HCT116 (cell line): ENCODE measurements around the gene CDKL2. TPM values are rescaled to one million over a fixed set of nuclear protein-coding genes. Genes with fewer than 3 reads are reported as not detected.

ENCODE experiments used
- ATAC-seq: fragments of 200-7000 bp; cut with Tn5 transposase; 2 replicates; pipeline ENCODE4 v1.9.1; 2020; ENCODE audit warnings: mild to moderate bottlenecking, moderate library complexity
- BruUV-seq: library from RNA; stranded (reverse); fragments of 400-500 nt; replicated peaks from 2 replicates; lab custom pipeline; 2021; lab: Mats Ljungman, UMichigan
- CTCF ChIA-PET: fragments of 300-600 bp; sonication (Branson Sonifier 250); formaldehyde crosslinking; loops from one replicate; lab custom pipeline; 2021; ENCODE audit warnings: antibody characterized with exemption; lab: Charles Lee
- POLR2A ChIA-PET: fragments of 300-600, 350-600 bp; sonication (Branson Sonifier 250); formaldehyde crosslinking; loops from one replicate; lab custom pipeline; 2021; ENCODE audit warnings: antibody characterized with exemption; lab: Charles Lee
- RAD21 ChIA-PET, 2 experiments: fragments of 300-600 bp; sonication (Branson Sonifier 250); formaldehyde crosslinking; loops; one replicate each; lab custom pipeline; 2023; ENCODE audit warnings: low total read pairs in 2 of 2; ENCODE audit not compliant: uncharacterized antibody in 2 of 2, unreplicated experiment in 2 of 2, low non-redundant PET in 1 of 2; lab: Charles Lee
- DNase-seq: peaks from one replicate; pipeline ENCODE4 v3.0.0-alpha.2; 2010; ENCODE audit warnings: low read depth, low spot score
- H2AFZ ChIP-seq: fragments of 200-600 bp; shearing (Covaris generic), sonication (generic); 2 replicates; pipeline ENCODE4 v1.6.1; 2017; ENCODE audit warnings: low read depth, mixed run types, mixed read lengths, antibody characterized with exemption, low read length; ENCODE audit not compliant: poor library complexity, severe bottlenecking
- H3K27ac ChIP-seq: 2 replicates; pipeline ENCODE4 v1.5.1; 2012; ENCODE audit warnings: low read depth, low read length
- H3K27me3 ChIP-seq: fragments of 200-600 bp; sonication (generic); 2 replicates; pipeline ENCODE4 v1.6.1; 2016; ENCODE audit warnings: mixed run types, low read length, mixed read lengths; ENCODE audit not compliant: insufficient read depth
- H3K36me3 ChIP-seq, 2 experiments: fragments of 200-500 bp in 1 of 2; fragments of 200-600 bp in 1 of 2; sonication (Bioruptor generic) in 1 of 2; sonication (generic) in 1 of 2; 2 replicates each; pipeline versions ENCODE4 v1.5.1 to v1.6.1; 2014 to 2016; ENCODE audit warnings: low read length in 2 of 2, inconsistent platforms in 1 of 2, mixed read lengths in 1 of 2, mixed run types in 1 of 2; ENCODE audit not compliant: insufficient read depth in 2 of 2, control insufficient read depth in 1 of 2
- H3K4me1 ChIP-seq, 2 experiments: fragments of 200-600 bp in 1 of 2; sonication (generic) in 1 of 2; 2 replicates each; pipeline versions ENCODE4 v1.5.1 to v1.6.1; 2012 to 2017; ENCODE audit warnings: low read length in 2 of 2, inconsistent platforms in 1 of 2, mild to moderate bottlenecking in 1 of 2, mixed read lengths in 1 of 2, mixed run types in 1 of 2, moderate library complexity in 1 of 2; ENCODE audit not compliant: insufficient read depth in 2 of 2, control insufficient read depth in 1 of 2
- H3K4me2 ChIP-seq: fragments of 200-600 bp; sonication (generic); 2 replicates; pipeline ENCODE4 v1.6.1; 2017; ENCODE audit warnings: mixed run types, low read length, mixed read lengths
- H3K4me3 ChIP-seq, 2 experiments: fragments of 200-600 bp in 1 of 2; sonication (generic) in 1 of 2; replicated peaks in 1 of 2; 2 replicates each; pipeline ENCODE4 v1.5.1; 2011 to 2016; ENCODE audit warnings: low read length in 2 of 2, control low read depth in 1 of 2, low read depth in 1 of 2, mild to moderate bottlenecking in 1 of 2, mixed read lengths in 1 of 2, mixed run types in 1 of 2
- H3K79me2 ChIP-seq: fragments of 200-600 bp; sonication (generic); 2 replicates; pipeline ENCODE4 v1.6.1; 2017; ENCODE audit warnings: mild to moderate bottlenecking, mixed run types, low read length, moderate library complexity, mixed read lengths; ENCODE audit not compliant: insufficient read depth
- H3K9ac ChIP-seq: fragments of 200-600 bp; sonication (generic); 2 replicates; pipeline ENCODE4 v1.6.1; 2016; ENCODE audit warnings: low read length, mixed read lengths
- H3K9me2 ChIP-seq: fragments of 200-600 bp; sonication (generic), shearing (Covaris generic); 2 replicates; pipeline ENCODE4 v1.6.1; 2017; ENCODE audit warnings: mixed run types, mild to moderate bottlenecking, moderate library complexity; ENCODE audit not compliant: insufficient read depth
- H3K9me3 ChIP-seq, 2 experiments: fragments of 200-500 bp in 1 of 2; fragments of 200-600 bp in 1 of 2; sonication (Bioruptor generic) in 1 of 2; sonication (generic) in 1 of 2; 2 replicates each; pipeline ENCODE4 v1.6.1; 2014 to 2017; ENCODE audit warnings: low read length in 2 of 2, mixed read lengths in 2 of 2, inconsistent platforms in 1 of 2, low read depth in 1 of 2, mild to moderate bottlenecking in 1 of 2, mixed run types in 1 of 2, moderate library complexity in 1 of 2; ENCODE audit not compliant: control insufficient read depth in 1 of 2, insufficient read depth in 1 of 2
- H4K20me1 ChIP-seq: fragments of 200-600 bp; sonication (generic), shearing (Covaris generic); 2 replicates; pipeline ENCODE4 v1.6.1; 2017; ENCODE audit warnings: mixed run types, mild to moderate bottlenecking, moderate library complexity; ENCODE audit not compliant: insufficient read depth
- CTCF ChIP-seq, 3 experiments: fragments of 200-600 bp in 1 of 3; sonication (generic) in 1 of 3; IDR thresholded peaks in 2 of 3; conservative IDR thresholded peaks in 1 of 3; 2 replicates each; pipeline ENCODE4 v1.5.1; 2012 to 2017; ENCODE audit warnings: low read depth in 2 of 3, low read length in 2 of 3, antibody characterized with exemption in 1 of 3, borderline replicate concordance in 1 of 3, control low read depth in 1 of 3, mild to moderate bottlenecking in 1 of 3, mixed read lengths in 1 of 3, mixed run types in 1 of 3, moderate library complexity in 1 of 3; ENCODE audit not compliant: insufficient read depth in 1 of 3
- ELF1 ChIP-seq: IDR thresholded peaks from 2 replicates; pipeline ENCODE4 v1.6.1; 2012; ENCODE audit warnings: low read depth, borderline replicate concordance
- FOSL1 ChIP-seq: IDR thresholded peaks from 2 replicates; pipeline ENCODE4 v1.6.1; 2012; ENCODE audit warnings: low read depth
- JUND ChIP-seq: IDR thresholded peaks from 2 replicates; pipeline ENCODE4 v1.6.1; 2012
- POLR2AphosphoS5 ChIP-seq: IDR thresholded peaks from 2 replicates; pipeline ENCODE4 v1.6.1; 2011; ENCODE audit warnings: mild to moderate bottlenecking, low read depth, low read length, moderate library complexity
- intact Hi-C: fragments of 100-400 bp; cut with micrococcal nuclease; formaldehyde crosslinking; loops from 2 replicates; pipeline ENCODE4 v1.10.0; 2022
- total RNA-seq: library from RNA; stranded (reverse); gene quantifications from one replicate; pipeline ENCODE4 v1.2.1, GENCODE V29; 2021; ENCODE audit not compliant: unreplicated experiment
- TF ChIP-seq, protein P1 (sequence below): IDR thresholded peaks from 2 replicates; pipeline ENCODE4 v1.6.1; 2012

CDKL2 gene
- total RNA-seq, 1 experiment from 2014 or later, result 1.2 TPM

GRCh38 chr4:75561789-75562188, 68.5 kb downstream of the CDKL2 start:
- Histone ChIP-seq H3K4me1 (no peaks in the 10 kb centered on the region), H3K9me3 (no peaks in the 10 kb centered on the region), H3K4me2 (no peak overlapping the region), H3K27ac (no peak overlapping the region), H3K9ac (no peak overlapping the region), H2AFZ (no peak overlapping the region), H3K9me2 (no peaks in the 10 kb centered on the region), H3K79me2 (no peaks in the 10 kb centered on the region), H3K36me3 (no peaks in the 10 kb centered on the region), H3K27me3 (no peaks in the 10 kb centered on the region), H4K20me1 (no peaks in the 10 kb centered on the region), H3K4me3 (no peak overlapping the region)
- POLR2A ChIA-PET, result no interaction called here
- no peak for DNase-seq
- CTCF ChIA-PET, result no interaction called here
- intact Hi-C loops, result no loop called here
- TF ChIP-seq FOSL1 (no peak), JUND (no peak), CTCF (IDR thresholded peaks at IDR 0.05 in 2 of 3, conservative IDR thresholded peaks at IDR 0.05 in 1 of 3; ENCODE audit: borderline replicate concordance in 1 of 3, insufficient read depth in 1 of 3, low read depth in 2 of 3, low read length in 2 of 3) (no peak), ELF1 (no peak)
- TF ChIP-seq, protein P1, sequence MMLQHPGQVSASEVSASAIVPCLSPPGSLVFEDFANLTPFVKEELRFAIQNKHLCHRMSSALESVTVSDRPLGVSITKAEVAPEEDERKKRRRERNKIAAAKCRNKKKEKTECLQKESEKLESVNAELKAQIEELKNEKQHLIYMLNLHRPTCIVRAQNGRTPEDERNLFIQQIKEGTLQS, result no peak
- ATAC-seq, result no peak
- RAD21 ChIA-PET, result no interaction called here
- no TSS peak for BruUV-seq

GRCh38 chr4:75557696-75558095, 72.6 kb downstream of the CDKL2 start:
- H3K4me2 ChIP-seq, result no peak overlapping the region
- ATAC-seq (no peak), DNase-seq (no peak)
- intact Hi-C loops, result no loop called here
- no peaks in the 10 kb centered on the region for H4K20me1 ChIP-seq
- no peaks in the 10 kb centered on the region for H3K9me3 ChIP-seq
- ChIA-PET POLR2A (no interaction called here), RAD21 (no interaction called here), CTCF (no interaction called here)
- no peak for TF ChIP-seq POLR2AphosphoS5
- no TSS peak for BruUV-seq
- H3K36me3 ChIP-seq, result no peaks in the 10 kb centered on the region
- no peaks in the 10 kb centered on the region for H3K27me3 ChIP-seq
- no peaks in the 10 kb centered on the region for H3K9me2 ChIP-seq
- no peak overlapping the region for H3K27ac ChIP-seq
- no peak overlapping the region for H2AFZ ChIP-seq
- H3K9ac ChIP-seq, result no peak overlapping the region
- no peak overlapping the region for H3K4me3 ChIP-seq
- H3K79me2 ChIP-seq, result no peaks in the 10 kb centered on the region
- peaks cover 0 to 9% of the 10 kb centered on the region in 2 experiments; a peak in 2 of 4 replicates for H3K4me1 ChIP-seq
